GM23248 (cell line): ENCODE data around the gene PCBP3.

Experiments
- EZH2 ChIP-seq: fragments of 200-600 bp; sonication (generic); IDR thresholded peaks from 2 replicates; pipeline ENCODE4 v1.6.1; 2018; ENCODE audit warnings: antibody characterized with exemption, mild to moderate bottlenecking; ENCODE audit not compliant: insufficient read depth, poor library complexity, severe bottlenecking
- EZH2phosphoT487 ChIP-seq: fragments of 200-600 bp; sonication (generic); IDR thresholded peaks from 2 replicates; pipeline ENCODE4 v1.6.1; 2018; ENCODE audit warnings: antibody characterized with exemption, moderate library complexity, mild to moderate bottlenecking, low read depth; ENCODE audit not compliant: insufficient read depth

GRCh38 chr21:45863751-45864150 is 220.2 kb downstream of the PCBP3 start:
- TF ChIP-seq EZH2 (no peak), EZH2phosphoT487 (no peak)
